HG03571 (cell line): ENCODE measurements around the gene SLC25A25.
"Not testable (repeated sequence)": the region's sequence is repeated elsewhere in the genome, so short reads cannot be mapped to it uniquely, and the experiment has no call there.

Experiments used
- ATAC-seq: cut with Tn5 transposase; IDR thresholded peaks from one replicate; pipeline ENCODE4 v1.9.1; 2021; ENCODE audit not compliant: unreplicated experiment

SLC25A25 gene

GRCh38 chr9:128067645-128068385 lies at the start of gene SLC25A25:
TSS of gene SLC25A25 (plus strand) at chr9:128068232. CDS start at chr9:128068320, 88 bp downstream.
- peak; percentile 58 for ATAC-seq

- no peak for ATAC-seq
These were observed 47.3 kb upstream of the SLC25A25 start for GRCh38 chr9:128020692-128021091.

GRCh38 chr9:128021098-128021497 lies 46.9 kb upstream of the SLC25A25 start:
- no peak for ATAC-seq

- no peak for ATAC-seq
These were observed 45.1 kb upstream of the SLC25A25 start for GRCh38 chr9:128022886-128023285.

- ATAC-seq: not testable (repeated sequence)
These were observed 44.4 kb upstream of the SLC25A25 start for GRCh38 chr9:128023671-128024070.

- ATAC-seq: no peak
These were observed 43.2 kb upstream of the SLC25A25 start for GRCh38 chr9:128024761-128025308.

GRCh38 chr9:128025736-128026135 lies 42.3 kb upstream of the SLC25A25 start:
- no peak for ATAC-seq

- no peak for ATAC-seq
These were observed 41.7 kb upstream of the SLC25A25 start for GRCh38 chr9:128026255-128026772.

- no peak for ATAC-seq
These were observed 41.1 kb upstream of the SLC25A25 start for GRCh38 chr9:128026773-128027541.

GRCh38 chr9:128027705-128028104 lies 40.3 kb upstream of the SLC25A25 start:
- no peak for ATAC-seq

- no peak for ATAC-seq
These were observed 34.4 kb upstream of the SLC25A25 start for GRCh38 chr9:128033609-128034008.

GRCh38 chr9:128034821-128035652 lies 33.0 kb upstream of the SLC25A25 start:
- ATAC-seq: no peak

- ATAC-seq: not testable (repeated sequence)
These were observed 31.5 kb upstream of the SLC25A25 start for GRCh38 chr9:128036522-128036921.

GRCh38 chr9:128040783-128041182 lies 27.2 kb upstream of the SLC25A25 start:
- not testable (repeated sequence) for ATAC-seq

- ATAC-seq: no peak
These were observed 26.0 kb upstream of the SLC25A25 start for GRCh38 chr9:128042043-128042442.

- ATAC-seq: no peak
These were observed 24.6 kb upstream of the SLC25A25 start for GRCh38 chr9:128043467-128043868.

GRCh38 chr9:128045409-128045808 lies 22.6 kb upstream of the SLC25A25 start:
- ATAC-seq: not testable (repeated sequence)

- no peak for ATAC-seq
These were observed 22.2 kb upstream of the SLC25A25 start for GRCh38 chr9:128045831-128046230.

GRCh38 chr9:128047231-128047630 lies 20.8 kb upstream of the SLC25A25 start:
- ATAC-seq: no peak

GRCh38 chr9:128048663-128049062 lies 19.4 kb upstream of the SLC25A25 start:
- no peak for ATAC-seq

- no peak for ATAC-seq
These were observed 18.2 kb upstream of the SLC25A25 start for GRCh38 chr9:128049843-128050242.
